Esophagus muscularis mucosa (tissue), 4 donors: ENCODE data around the gene BAAT.

ENCODE experiments used
- CTCF ChIP-seq, 3 experiments: fragments of 200-600 bp in 2 of 3; fragments of 450-650 bp in 1 of 3; sonication (generic) in 2 of 3; IDR thresholded peaks; one replicate each; pipeline ENCODE4 v1.5.1; 2017 to 2019; ENCODE audit warnings: antibody characterized with exemption in 3 of 3, mild to moderate bottlenecking in 2 of 3, moderate library complexity in 1 of 3
- EP300 ChIP-seq: sonication (generic); formaldehyde crosslinking; IDR thresholded peaks from one replicate; pipeline ENCODE4 v1.6.1; 2017; ENCODE audit warnings: antibody characterized with exemption
- POLR2A ChIP-seq: fragments of 450-650 bp; IDR thresholded peaks from one replicate; pipeline ENCODE4 v1.6.1; 2017; ENCODE audit warnings: antibody characterized with exemption, moderate library complexity, mild to moderate bottlenecking, low read depth

DNA sequence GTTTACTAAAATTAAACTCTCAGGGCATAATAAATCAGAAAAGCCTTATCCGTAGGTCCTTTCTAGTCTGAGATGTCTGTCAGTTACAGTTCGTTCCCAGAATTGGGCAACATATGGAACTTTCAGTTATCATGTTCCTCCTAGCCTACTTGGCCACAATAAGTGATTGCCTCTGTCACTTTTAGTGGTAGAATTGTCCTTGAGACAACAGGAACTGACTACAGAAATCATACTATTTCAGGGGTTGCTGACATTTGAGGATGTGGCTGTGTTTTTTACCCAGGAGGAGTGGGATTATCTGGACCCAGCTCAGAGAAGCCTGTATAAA is 14.8 kb upstream of the BAAT start:
- TF ChIP-seq CTCF (IDR thresholded peaks at IDR 0.05) (no peak), EP300 (no peak), POLR2A (no peak)
